Gastroesophageal sphincter (tissue), 3 donors: ENCODE results near the gene TEX13D.

ENCODE experiments used
- POLR2A ChIP-seq, 2 donors: fragments of 450-650 bp; IDR thresholded peaks; one replicate each; pipeline ENCODE4 v1.6.1; 2017; ENCODE audit warnings: antibody characterized with exemption in 2 of 2, mild to moderate bottlenecking in 2 of 2, moderate library complexity in 1 of 2
- TF ChIP-seq, protein P1 (sequence below), 4 experiments: fragments of 200-600 bp in 2 of 4; fragments of 450-650 bp in 2 of 4; sonication (generic) in 1 of 4; IDR thresholded peaks; one replicate each; pipeline ENCODE4 v1.5.1; 2017 to 2019; ENCODE audit warnings: antibody characterized with exemption in 4 of 4, mild to moderate bottlenecking in 2 of 4, moderate library complexity in 2 of 4

DNA sequence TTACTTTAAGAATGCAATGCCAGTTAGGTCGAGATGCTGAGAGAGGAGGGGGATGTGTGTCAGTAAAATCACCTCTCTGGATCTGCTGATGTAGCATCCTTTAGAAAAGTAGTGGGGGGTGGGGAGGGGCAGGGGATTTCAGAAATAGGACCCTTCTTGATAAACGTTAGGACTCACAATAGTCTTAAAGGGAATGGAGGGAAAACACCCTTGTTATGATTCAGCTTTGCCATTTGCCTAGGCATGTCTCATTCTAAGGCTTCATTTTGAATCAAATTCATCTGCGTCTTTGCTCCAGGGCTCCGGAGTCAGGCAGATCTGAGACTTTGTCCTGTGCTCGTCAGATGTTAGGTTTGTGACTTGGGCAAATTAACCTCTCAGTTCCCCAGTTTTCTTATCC is 14.8 kb downstream of the TEX13D start:
- TF ChIP-seq, protein P1, sequence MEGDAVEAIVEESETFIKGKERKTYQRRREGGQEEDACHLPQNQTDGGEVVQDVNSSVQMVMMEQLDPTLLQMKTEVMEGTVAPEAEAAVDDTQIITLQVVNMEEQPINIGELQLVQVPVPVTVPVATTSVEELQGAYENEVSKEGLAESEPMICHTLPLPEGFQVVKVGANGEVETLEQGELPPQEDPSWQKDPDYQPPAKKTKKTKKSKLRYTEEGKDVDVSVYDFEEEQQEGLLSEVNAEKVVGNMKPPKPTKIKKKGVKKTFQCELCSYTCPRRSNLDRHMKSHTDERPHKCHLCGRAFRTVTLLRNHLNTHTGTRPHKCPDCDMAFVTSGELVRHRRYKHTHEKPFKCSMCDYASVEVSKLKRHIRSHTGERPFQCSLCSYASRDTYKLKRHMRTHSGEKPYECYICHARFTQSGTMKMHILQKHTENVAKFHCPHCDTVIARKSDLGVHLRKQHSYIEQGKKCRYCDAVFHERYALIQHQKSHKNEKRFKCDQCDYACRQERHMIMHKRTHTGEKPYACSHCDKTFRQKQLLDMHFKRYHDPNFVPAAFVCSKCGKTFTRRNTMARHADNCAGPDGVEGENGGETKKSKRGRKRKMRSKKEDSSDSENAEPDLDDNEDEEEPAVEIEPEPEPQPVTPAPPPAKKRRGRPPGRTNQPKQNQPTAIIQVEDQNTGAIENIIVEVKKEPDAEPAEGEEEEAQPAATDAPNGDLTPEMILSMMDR (IDR thresholded peaks at IDR 0.05) = no peak
- TF ChIP-seq POLR2A (IDR thresholded peaks at IDR 0.05) = no peak
